Keratinocyte (primary cell): ENCODE measurements around the gene HPN. TPM values are rescaled to one million over a fixed set of nuclear protein-coding genes. Genes with fewer than 3 reads are reported as not detected.

Experiments
- DNase-seq: peaks from one replicate; pipeline ENCODE4 v3.0.0-alpha.2; 2011; ENCODE audit warnings: low read depth, missing footprints, low spot score
- FAIRE-seq: peaks from 2 replicates; lab custom pipeline; 2011; peaks lifted over from hg19 to GRCh38; lab: Jason Lieb, UNC
- H2AFZ ChIP-seq: 2 replicates; pipeline ENCODE4 v1.6.0; 2012; ENCODE audit warnings: low read length, control low read depth, inconsistent platforms; ENCODE audit not compliant: control insufficient read depth
- H3K27ac ChIP-seq: 2 replicates; pipeline ENCODE4 v1.5.1; 2011; ENCODE audit warnings: low read length; ENCODE audit not compliant: control insufficient read depth, insufficient read depth
- H3K27me3 ChIP-seq: 3 replicates; pipeline ENCODE4 v1.6.0; 2011; ENCODE audit warnings: low read length; ENCODE audit not compliant: control insufficient read depth, insufficient read depth; ENCODE audit errors: extremely low read depth
- H3K36me3 ChIP-seq, 2 experiments: 2 replicates in 1 of 2; 3 replicates in 1 of 2; pipeline ENCODE4 v1.5.1; 2011; ENCODE audit warnings: low read length in 2 of 2, mild to moderate bottlenecking in 1 of 2; ENCODE audit not compliant: control insufficient read depth in 2 of 2, insufficient read depth in 2 of 2; ENCODE audit errors: extremely low read depth in 1 of 2
- H3K4me1 ChIP-seq: 3 replicates; pipeline ENCODE4 v1.5.1; 2011; ENCODE audit warnings: low read length; ENCODE audit not compliant: control insufficient read depth, insufficient read depth; ENCODE audit errors: extremely low read depth
- H3K4me2 ChIP-seq: 3 replicates; pipeline ENCODE4 v1.6.0; 2011; ENCODE audit warnings: low read depth, low read length; ENCODE audit not compliant: control insufficient read depth, insufficient read depth; ENCODE audit errors: extremely low read depth
- H3K4me3 ChIP-seq, 3 experiments: fragments of 200-600 bp in 1 of 3; sonication (generic) in 1 of 3; 2 replicates in 2 of 3; 3 replicates in 1 of 3; pipeline ENCODE4 v1.5.1; 2011 to 2016; ENCODE audit warnings: low read length in 3 of 3, mild to moderate bottlenecking in 3 of 3, control low read depth in 2 of 3, inconsistent platforms in 1 of 3, low read depth in 1 of 3, mixed read lengths in 1 of 3, mixed run types in 1 of 3, moderate library complexity in 1 of 3; ENCODE audit not compliant: control insufficient read depth in 2 of 3, insufficient read depth in 2 of 3; ENCODE audit errors: extremely low read depth in 1 of 3
- H3K79me2 ChIP-seq: 2 replicates; pipeline ENCODE4 v1.6.0; 2012; ENCODE audit warnings: low read length; ENCODE audit not compliant: control insufficient read depth, insufficient read depth
- H3K9ac ChIP-seq: 3 replicates; pipeline ENCODE4 v1.6.0; 2011; ENCODE audit warnings: low read length; ENCODE audit not compliant: control insufficient read depth, insufficient read depth; ENCODE audit errors: extremely low read depth
- H3K9me1 ChIP-seq: 3 replicates; pipeline ENCODE4 v1.6.0; 2011; ENCODE audit warnings: low read length; ENCODE audit not compliant: control insufficient read depth, insufficient read depth; ENCODE audit errors: extremely low read depth
- H3K9me3 ChIP-seq: 2 replicates; pipeline ENCODE4 v1.5.1; 2012; ENCODE audit warnings: low read depth, low read length; ENCODE audit not compliant: control insufficient read depth
- H4K20me1 ChIP-seq: 3 replicates; pipeline ENCODE4 v1.6.0; 2011; ENCODE audit warnings: low read length; ENCODE audit not compliant: control insufficient read depth, insufficient read depth; ENCODE audit errors: extremely low read depth
- CTCF ChIP-seq, 3 experiments: IDR thresholded peaks in 1 of 3; conservative IDR thresholded peaks in 1 of 3; optimal IDR thresholded peaks in 1 of 3; 2 replicates in 2 of 3; 3 replicates in 1 of 3; pipeline versions ENCODE3 to v1.5.1; 2011; ENCODE audit warnings: low read length in 3 of 3, mild to moderate bottlenecking in 3 of 3, moderate library complexity in 2 of 3, control low read depth in 1 of 3, inconsistent platforms in 1 of 3; ENCODE audit not compliant: insufficient read depth in 2 of 3; ENCODE audit errors: extremely low read depth in 1 of 3
- EZH2 ChIP-seq: IDR thresholded peaks from one replicate; pipeline ENCODE4 v1.6.1; 2012; ENCODE audit warnings: inconsistent platforms, mild to moderate bottlenecking, low read length, moderate library complexity
- dilution Hi-C: fragments of 300-500 bp; cut with MboI; formaldehyde crosslinking; loops from one replicate; pipeline ENCODE4 v1.7.0; 2020; ENCODE audit warnings: low sequenced_read_pairs; ENCODE audit not compliant: extremely low pct_ligation_motif_present
- polyA plus RNA-seq, 5 experiments: library from polyadenylated mRNA; depleted of rRNA in 3 of 5; stranded (reverse) in 3 of 5; stranded (forward) in 1 of 5; unstranded in 1 of 5; fragments of >200 nt; gene quantifications; 1 replicate in 1 of 5; 2 replicates in 3 of 5; 3 replicates in 1 of 5; pipeline versions ENCODE4 v1.2.1 to v1.2.3, GENCODE V29; 2011 to 2012; ENCODE audit warnings: missing spikeins in 2 of 5, low read depth in 1 of 5, low replicate concordance in 1 of 5

The HPN gene
- polyA plus RNA-seq, 1 donor (not counting 4 experiments of a cell fraction or from before 2014, with no cell fraction given), result not detected

GRCh38 chr19:35051796-35052195 is 10.3 kb downstream of the HPN start:
- TF ChIP-seq CTCF (optimal IDR thresholded peaks at IDR 0.05 in 1 of 3, IDR thresholded peaks at IDR 0.05 in 1 of 3, conservative IDR thresholded peaks at IDR 0.05 in 1 of 3; ENCODE audit: extremely low read depth in 1 of 3, insufficient read depth in 2 of 3, low read length in 3 of 3) (no peak), EZH2 (no peak)
- Histone ChIP-seq H3K4me2 (no peak overlapping the region), H3K79me2 (no peaks in the 10 kb centered on the region), H2AFZ (no peak overlapping the region), H3K4me1 (no peaks in the 10 kb centered on the region), H3K9ac (no peak overlapping the region), H3K4me3 (no peak overlapping the region), H3K36me3 (no peaks in the 10 kb centered on the region), H3K9me3 (no peaks in the 10 kb centered on the region), H3K9me1 (no peaks in the 10 kb centered on the region), H3K27ac (no peak overlapping the region), H4K20me1 (no peaks in the 10 kb centered on the region), H3K27me3 (no peaks in the 10 kb centered on the region)
- DNase-seq (no peak), FAIRE-seq (no peak)
- dilution Hi-C loops, result no loop called here

GRCh38 chr19:35052599-35053190 is 11.2 kb downstream of the HPN start:
- Histone ChIP-seq H3K4me3 (no peak overlapping the region), H3K36me3 (no peaks in the 10 kb centered on the region), H3K27me3 (no peaks in the 10 kb centered on the region), H3K9me1 (no peaks in the 10 kb centered on the region), H4K20me1 (no peaks in the 10 kb centered on the region), H3K9me3 (no peaks in the 10 kb centered on the region), H2AFZ (no peak overlapping the region), H3K27ac (no peak overlapping the region), H3K4me2 (no peak overlapping the region), H3K9ac (no peak overlapping the region), H3K79me2 (no peaks in the 10 kb centered on the region), H3K4me1 (no peaks in the 10 kb centered on the region)
- FAIRE-seq, result no peak
- TF ChIP-seq EZH2 (no peak), CTCF (optimal IDR thresholded peaks at IDR 0.05 in 1 of 3, IDR thresholded peaks at IDR 0.05 in 1 of 3, conservative IDR thresholded peaks at IDR 0.05 in 1 of 3; ENCODE audit: extremely low read depth in 1 of 3, insufficient read depth in 2 of 3, low read length in 3 of 3) (no peak)
- DNase-seq, result no peak
- dilution Hi-C loops, result no loop called here
